Measurements from ENCODE around the gene CYP1B1. TPM values are rescaled to one million over a fixed set of nuclear protein-coding genes. Genes with fewer than 3 reads are reported as not detected.
"Not testable (repeated sequence)": the region's sequence is repeated elsewhere in the genome, so short reads cannot be mapped to it uniquely, and the experiment has no call there.

CYP1B1 gene
- total RNA-seq, 2 donors from 2014 or later = 27.1 to 83.0 TPM

DNA sequence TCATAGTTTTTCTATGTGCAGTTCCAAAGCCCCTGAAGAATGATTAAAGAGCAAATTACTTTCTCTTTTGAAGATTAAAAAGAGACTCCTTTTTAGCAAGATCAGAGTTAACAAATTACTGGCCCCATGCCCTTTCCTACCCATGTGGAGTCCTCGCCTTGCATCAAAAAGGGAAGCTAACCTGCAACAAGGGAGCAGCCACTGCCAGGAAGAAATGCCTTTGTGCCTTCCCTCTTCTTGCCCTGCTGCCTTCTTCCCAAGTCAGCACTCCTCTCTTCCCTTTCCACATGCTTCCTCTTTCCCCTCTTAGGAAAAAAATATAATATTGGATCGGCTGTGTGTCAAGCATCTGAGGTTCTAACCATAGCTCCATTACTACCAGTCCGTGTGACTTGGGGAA is 37.1 kb upstream of the CYP1B1 start:
- no peak for TF ChIP-seq CTCF (IDR thresholded peaks at IDR 0.05)
- Histone ChIP-seq H3K4me1 (ENCODE audit: control insufficient read depth in 1 of 2, low read depth in 2 of 2) (peaks cover 0 to 5% of the 10 kb centered on the region in 2 donors), H3K27me3 (replicated peaks; ENCODE audit: insufficient read depth) (no peaks in the 10 kb centered on the region), H3K36me3 (no peaks in the 10 kb centered on the region), H3K9me3 (no peaks in the 10 kb centered on the region), H3K27ac (no peak overlapping the region), H3K4me3 (no peak overlapping the region)
- DNase-seq (ENCODE audit: low spot score) = no peak
- no peak for ATAC-seq (ENCODE audit: insufficient number of reproducible peaks, low FRiP score, low read depth)

DNA sequence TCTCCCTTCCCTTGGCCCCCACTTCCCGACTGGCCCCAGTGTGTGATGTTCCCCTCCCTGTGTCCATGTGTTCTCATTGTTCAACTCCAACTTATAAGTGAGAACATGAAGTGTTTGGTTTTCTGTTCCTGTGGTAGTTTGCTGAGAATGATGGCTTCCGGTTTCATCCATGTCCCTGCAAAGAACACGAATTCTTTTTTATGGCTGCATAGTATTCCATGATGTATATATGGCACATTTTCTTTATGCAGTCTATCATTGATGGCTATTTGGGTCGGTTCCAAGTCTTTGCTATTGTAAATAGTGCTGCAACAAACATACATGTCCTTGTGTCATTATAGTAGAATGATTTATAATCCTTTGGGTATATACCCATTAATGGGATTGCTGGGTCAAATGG is 35.4 kb upstream of the CYP1B1 start:
- not testable (repeated sequence) for H3K27me3 ChIP-seq (replicated peaks; ENCODE audit: insufficient read depth); H3K36me3 ChIP-seq; H3K4me1 ChIP-seq (ENCODE audit: control insufficient read depth in 1 of 2, low read depth in 2 of 2); H3K4me3 ChIP-seq; DNase-seq (ENCODE audit: low spot score); ATAC-seq (ENCODE audit: insufficient number of reproducible peaks, low FRiP score, low read depth); H3K9me3 ChIP-seq; H3K27ac ChIP-seq

GRCh38 chr2:38109732-38110181 is 33.8 kb upstream of the CYP1B1 start:
- no peak for TF ChIP-seq CTCF (IDR thresholded peaks at IDR 0.05)
- Histone ChIP-seq H3K4me3 (no peak overlapping the region), H3K27ac (no peak overlapping the region), H3K36me3 (no peaks in the 10 kb centered on the region), H3K4me1 (ENCODE audit: control insufficient read depth in 1 of 2, low read depth in 2 of 2) (peaks cover 5 to 12% of the 10 kb centered on the region in 2 donors), H3K9me3 (no peaks in the 10 kb centered on the region), H3K27me3 (replicated peaks; ENCODE audit: insufficient read depth) (no peaks in the 10 kb centered on the region)
- ATAC-seq (ENCODE audit: insufficient number of reproducible peaks, low FRiP score, low read depth) (no peak), DNase-seq (ENCODE audit: low spot score) (no peak)

DNA sequence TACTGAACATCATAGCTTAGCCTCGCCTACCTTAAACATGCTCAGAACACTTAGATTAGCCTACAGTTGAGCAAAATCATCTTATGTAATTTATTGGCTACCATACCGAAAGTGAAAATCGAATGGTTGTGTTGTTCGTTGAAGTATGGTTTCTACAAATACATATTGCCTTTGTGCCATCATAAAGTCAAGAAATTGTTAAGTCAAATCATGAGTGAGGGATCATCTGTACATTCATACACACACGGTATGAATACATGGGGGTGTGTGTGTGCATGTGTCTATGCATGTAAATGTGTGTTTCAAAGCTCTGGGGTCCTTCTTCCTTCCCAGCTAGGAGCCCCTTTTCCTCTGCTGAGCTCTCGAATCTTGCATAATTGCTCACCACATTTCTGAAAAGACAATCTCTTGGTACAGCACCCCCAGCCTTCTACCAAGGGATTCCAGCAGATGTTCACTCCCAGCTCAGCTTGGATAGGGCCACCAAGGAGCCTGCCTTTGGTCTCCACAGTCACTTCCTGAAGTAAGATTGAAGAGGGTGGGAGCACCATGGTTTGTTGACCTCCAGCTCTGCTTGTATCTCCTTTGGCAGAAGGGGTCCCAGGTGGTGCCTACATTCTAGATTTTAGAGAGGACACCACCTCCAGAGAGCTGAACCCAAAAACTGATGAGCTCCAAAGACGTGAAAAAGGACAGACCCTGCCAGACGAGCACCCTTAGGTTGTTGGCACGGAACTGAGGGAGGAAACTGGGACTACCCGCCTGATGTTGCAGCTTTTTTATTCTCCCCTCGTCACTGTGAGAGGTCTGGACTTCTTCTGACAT is 33.2 kb upstream of the CYP1B1 start:
- no peak for ATAC-seq (ENCODE audit: insufficient number of reproducible peaks, low FRiP score, low read depth)
- no peak overlapping the region for H3K27ac ChIP-seq
- no peak for DNase-seq (ENCODE audit: low spot score)
- H3K4me3 ChIP-seq = no peak overlapping the region
- H3K9me3 ChIP-seq = no peaks in the 10 kb centered on the region
- H3K4me1 ChIP-seq (ENCODE audit: control insufficient read depth in 1 of 2, low read depth in 2 of 2) = peaks cover 5 to 12% of the 10 kb centered on the region in 2 donors
- no peaks in the 10 kb centered on the region for H3K27me3 ChIP-seq (replicated peaks; ENCODE audit: insufficient read depth)
- TF ChIP-seq CTCF (IDR thresholded peaks at IDR 0.05) = no peak
- H3K36me3 ChIP-seq = no peaks in the 10 kb centered on the region

DNA sequence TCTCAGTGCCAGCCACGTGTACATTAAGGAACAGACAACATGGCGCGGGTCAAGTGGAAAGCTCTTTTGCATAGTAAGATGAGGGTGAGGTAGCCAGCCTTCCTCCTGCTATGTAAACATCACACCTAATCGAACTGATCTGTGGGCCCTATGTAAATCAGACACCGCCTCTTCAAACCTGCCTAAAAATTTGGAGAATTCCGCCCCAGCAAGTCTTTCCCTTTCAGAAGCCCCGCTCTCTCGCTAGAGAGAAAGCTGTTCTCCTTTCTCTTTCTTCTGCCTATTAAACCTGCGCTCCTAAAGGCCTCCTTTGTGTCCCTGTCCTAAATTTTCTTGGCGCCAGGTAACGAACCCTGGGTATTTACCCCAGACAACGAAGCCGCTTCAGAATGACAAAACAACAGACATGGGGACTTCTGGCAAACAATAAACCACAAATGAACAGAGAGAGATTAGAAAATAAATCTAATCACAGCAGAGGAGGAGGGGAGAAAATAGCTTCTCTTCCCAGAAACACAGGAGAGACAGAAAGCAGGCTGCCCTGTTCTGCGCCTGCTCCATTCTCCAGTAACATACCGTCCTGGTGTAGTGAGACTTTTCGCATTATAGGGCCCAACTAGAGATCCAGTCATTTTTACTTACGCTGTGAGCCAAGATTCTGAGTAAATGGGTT is 31.9 kb upstream of the CYP1B1 start:
- Histone ChIP-seq H3K27ac (no peak overlapping the region), H3K9me3 (no peaks in the 10 kb centered on the region), H3K27me3 (replicated peaks; ENCODE audit: insufficient read depth) (no peaks in the 10 kb centered on the region), H3K36me3 (no peaks in the 10 kb centered on the region), H3K4me1 (ENCODE audit: control insufficient read depth in 1 of 2, low read depth in 2 of 2) (peaks cover 0 to 12% of the 10 kb centered on the region in 2 donors), H3K4me3 (no peak overlapping the region)
- DNase-seq (ENCODE audit: low spot score) = no peak
- ATAC-seq (ENCODE audit: insufficient number of reproducible peaks, low FRiP score, low read depth) = no peak
- TF ChIP-seq CTCF (IDR thresholded peaks at IDR 0.05) = no peak

Measured in thoracic aorta (tissue), 2 donors.